Stimulated activated CD8-positive, alpha-beta memory T cell treated with anti-CD3 and anti-CD28 coated beads, Interleukin-12 subunit alpha, Interleukin-12 subunit beta, amount 100 ng/mL, for 24 hours (primary cell): ENCODE data around the gene ARHGEF17.

Experiments used
- DNase-seq: peaks from one replicate; pipeline ENCODE4 v3.0.0-alpha.2; 2020; ENCODE audit errors: extremely low read depth

The ARHGEF17 gene

DNA sequence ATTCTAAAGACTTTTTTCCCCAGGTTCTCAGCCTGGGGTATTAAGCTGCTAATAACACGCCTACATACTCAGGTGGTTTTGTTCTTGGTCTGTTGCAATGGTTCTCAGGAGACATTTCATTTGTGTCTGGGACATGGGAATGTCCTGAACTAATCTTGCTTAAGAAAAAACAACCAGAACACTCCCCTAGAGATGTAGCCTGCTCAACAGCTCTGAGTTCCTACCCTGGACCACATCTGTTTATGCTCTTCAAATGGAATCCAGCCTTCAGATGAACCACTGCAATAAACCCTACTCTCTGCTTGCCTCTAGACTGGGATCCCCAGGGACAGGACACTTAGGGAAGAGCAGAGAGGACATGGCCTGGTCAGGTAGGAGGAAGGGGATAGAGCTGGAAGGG lies 98.1 kb downstream of the ARHGEF17 start:
- no peak for DNase-seq

DNA sequence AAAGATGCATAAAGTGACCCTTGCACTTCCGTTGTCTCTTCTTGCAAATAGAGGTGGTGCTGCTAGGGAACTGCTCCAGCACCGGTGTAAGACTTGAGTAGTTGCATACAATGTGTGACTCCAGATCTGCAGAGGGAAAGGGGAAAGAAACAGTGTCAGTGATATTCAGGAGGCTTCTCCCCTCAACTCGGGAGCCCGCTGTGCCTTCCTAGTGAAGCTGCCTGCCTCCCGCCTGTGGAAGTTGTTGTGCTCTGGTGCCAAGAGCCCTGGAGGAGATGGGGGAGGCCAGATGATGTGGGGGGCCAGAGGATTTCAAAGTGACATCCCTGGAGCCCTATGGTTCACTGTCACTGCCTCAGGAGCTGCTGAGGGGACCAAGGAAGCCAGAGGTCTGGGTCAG lies 98.5 kb downstream of the ARHGEF17 start:
- DNase-seq, result no peak

DNA sequence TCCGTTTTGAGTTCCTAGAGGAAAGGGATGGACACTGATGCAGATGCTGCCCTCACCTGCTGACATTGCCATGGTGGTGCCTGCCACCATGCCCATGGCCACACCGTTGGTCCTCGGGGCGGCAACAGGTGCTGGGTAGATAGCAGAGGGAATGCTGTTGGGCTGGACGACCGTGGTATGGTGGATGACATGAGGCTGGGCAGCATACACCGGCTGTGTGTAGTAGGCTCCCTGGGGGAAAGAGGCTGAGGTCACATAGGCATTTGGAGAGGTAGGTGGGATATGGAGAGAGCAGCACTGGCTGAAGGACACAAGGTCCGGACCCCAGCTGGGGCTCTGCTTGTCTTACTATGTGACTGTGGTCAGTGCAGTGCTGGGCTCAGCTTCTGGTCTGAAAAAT lies 101.4 kb downstream of the ARHGEF17 start:
- no peak for DNase-seq

DNA sequence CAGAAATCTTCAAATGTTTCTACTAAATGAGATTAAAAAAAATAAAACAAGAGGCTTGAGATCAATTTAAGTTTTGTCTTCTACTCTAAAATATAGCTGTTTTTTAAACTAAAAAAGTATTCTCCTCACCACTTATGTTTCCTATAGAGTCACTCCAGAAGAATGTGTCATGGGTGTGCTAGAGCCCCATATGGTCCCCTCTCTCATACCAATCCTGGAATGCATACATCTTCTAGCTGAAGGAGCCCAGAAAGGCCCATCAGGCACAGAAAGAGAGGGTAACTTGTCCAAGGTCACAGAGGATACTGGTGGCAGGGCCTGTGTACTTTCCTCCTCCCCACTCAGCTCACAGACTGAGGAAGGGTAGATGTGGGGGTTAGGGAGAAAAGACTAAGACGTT lies 102.6 kb downstream of the ARHGEF17 start:
- no peak for DNase-seq

DNA sequence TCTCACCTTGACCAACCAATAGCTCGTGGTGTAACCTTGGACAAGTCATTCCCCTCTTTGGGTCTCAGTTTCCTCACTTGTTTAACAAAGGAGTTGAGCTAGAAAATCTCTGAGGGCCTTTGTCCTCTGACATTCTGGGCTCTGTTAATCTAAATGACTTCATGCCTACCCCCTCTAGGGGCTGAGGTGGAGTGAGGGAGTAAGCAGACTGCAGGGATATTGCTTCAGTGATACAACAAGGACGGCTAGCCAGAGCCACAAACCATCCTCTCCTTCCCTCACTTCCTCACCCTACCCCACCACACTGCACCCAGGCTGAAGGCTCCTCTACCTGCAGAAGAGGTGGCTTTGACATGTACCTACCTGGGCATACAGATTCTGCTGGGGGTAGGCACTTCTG lies 103.0 kb downstream of the ARHGEF17 start:
- DNase-seq, result no peak

DNA sequence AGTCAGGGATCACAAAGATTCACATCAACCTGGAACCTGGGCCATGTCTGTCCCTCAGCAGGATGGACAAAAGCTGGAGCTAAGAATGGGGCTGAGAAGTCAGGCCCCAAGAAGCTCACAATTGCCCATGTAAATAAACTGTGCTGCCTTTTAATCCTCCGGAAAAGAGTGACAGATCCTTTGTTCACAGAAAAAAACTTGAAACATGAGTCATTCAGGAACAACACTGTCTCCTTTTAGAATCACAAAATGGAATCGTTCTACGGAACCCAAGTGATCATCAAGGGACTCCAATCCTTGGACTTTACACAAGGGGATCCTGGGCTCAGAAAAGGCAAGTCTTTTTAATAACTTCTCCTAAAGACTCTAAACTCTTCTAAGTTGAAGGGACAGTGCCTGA lies 104.2 kb downstream of the ARHGEF17 start:
- no peak for DNase-seq

DNA sequence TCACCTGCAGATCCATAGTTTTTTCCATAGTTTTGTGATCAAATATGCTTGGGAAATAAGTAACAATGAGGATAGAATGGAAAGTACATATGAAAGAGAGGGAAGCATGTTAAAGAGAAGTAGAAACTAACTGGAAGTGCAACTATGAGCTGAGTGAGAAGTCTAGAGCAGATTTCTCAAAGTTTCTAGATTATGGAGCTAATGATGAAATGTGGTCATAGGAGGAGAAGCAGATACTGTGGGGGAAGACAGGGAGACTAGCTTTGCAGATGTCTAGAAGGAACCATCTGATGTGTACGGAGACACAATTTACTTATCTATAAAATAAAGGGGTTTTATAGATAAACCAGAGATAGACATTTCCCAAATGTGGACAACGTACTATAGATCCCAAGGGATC lies 105.2 kb downstream of the ARHGEF17 start:
- no peak for DNase-seq

DNA sequence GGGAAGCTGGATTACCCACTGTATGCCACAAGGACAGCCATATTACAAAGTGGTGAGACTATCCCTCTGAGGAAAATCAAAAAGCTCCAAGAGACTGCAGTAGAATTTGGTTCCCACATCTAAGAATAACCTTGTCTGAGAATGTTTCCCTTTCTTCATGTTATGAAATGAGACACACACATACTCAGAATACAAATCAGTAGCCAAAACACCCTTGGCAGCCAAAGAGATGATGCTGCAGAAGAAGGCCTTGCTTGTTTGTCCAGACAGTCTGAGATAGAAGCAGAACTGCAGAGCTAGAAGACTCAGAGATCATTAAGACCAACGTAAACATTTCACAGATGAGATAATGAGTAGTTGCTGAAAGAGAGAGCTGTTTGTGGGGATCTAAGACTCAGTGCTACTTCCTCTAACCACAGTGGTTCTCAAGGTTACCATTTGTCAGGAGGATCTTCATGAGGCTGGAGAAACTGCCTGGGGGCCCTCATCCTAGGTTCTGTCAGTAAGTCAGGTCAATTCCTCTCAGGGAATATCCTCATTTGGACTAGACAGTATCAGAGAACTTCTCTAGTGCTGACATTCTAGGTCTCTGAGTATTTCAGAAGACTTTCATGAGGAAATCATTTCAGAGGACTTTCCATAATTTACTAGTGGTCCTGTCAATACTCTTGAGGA lies 107.0 kb downstream of the ARHGEF17 start:
- DNase-seq, result no peak

DNA sequence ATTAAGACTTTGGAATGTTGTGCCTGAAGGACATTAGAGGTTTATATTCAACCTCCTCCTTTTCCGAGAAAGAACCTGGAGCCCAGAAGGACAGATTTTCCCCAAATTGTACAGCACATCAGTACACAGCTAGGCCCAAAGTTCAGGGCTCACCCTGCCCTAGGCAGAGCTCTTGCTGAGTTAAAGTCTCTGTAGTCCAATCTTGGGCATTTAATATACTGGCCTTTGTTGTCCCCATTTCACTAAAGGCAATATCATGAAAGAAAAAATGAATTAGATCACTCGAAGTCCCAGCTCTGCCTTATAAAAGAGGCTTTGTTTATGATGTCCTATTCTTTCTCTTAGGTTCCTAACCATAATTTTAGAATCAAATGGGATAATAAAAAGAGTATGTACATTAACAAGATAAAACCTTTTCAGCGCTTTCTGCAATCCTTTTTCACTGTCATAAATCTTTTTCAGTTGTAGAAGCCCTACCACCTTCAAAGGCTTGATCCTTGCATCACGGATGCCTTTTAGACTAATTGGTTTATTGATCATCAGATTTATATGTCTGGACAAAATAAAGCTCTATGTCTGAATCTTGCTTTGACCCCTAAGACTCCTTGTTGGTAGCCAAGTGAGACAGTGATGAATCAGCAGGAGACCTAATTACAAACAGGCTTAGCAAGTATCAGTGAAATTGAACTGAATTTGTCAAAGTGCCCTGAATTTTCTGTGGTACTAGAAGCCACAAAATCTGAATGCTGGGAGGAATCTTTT lies 108.0 kb downstream of the ARHGEF17 start:
- no peak for DNase-seq

DNA sequence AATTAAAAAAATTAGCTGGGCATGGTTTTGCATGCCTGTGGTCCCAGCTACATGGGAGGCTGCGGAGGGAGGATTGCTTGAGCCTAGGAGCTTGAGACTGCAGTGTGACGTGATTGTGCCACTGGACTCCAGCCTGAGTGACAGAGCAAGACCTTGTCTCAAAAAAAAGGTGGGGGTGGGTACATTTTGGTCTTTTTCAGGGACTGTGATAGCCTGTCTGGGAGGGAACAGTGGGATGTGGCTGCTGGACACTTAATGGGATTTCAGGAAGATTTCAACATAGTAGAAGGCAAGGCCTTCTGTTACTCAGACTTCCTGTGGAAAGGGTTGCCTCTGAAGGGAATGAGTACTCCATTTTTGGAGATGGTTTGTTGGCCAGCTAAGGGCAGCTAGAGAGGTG lies 108.7 kb downstream of the ARHGEF17 start:
- DNase-seq, result no peak
